Measurements from ENCODE around the gene KBTBD13. TPM values are rescaled to one million over a fixed set of nuclear protein-coding genes. Genes with fewer than 3 reads are reported as not detected.
"Not testable (repeated sequence)": the region's sequence is repeated elsewhere in the genome, so short reads cannot be mapped to it uniquely, and the experiment has no call there.

KBTBD13 gene
- total RNA-seq, 2 experiments from 2014 or later = not detected

DNA sequence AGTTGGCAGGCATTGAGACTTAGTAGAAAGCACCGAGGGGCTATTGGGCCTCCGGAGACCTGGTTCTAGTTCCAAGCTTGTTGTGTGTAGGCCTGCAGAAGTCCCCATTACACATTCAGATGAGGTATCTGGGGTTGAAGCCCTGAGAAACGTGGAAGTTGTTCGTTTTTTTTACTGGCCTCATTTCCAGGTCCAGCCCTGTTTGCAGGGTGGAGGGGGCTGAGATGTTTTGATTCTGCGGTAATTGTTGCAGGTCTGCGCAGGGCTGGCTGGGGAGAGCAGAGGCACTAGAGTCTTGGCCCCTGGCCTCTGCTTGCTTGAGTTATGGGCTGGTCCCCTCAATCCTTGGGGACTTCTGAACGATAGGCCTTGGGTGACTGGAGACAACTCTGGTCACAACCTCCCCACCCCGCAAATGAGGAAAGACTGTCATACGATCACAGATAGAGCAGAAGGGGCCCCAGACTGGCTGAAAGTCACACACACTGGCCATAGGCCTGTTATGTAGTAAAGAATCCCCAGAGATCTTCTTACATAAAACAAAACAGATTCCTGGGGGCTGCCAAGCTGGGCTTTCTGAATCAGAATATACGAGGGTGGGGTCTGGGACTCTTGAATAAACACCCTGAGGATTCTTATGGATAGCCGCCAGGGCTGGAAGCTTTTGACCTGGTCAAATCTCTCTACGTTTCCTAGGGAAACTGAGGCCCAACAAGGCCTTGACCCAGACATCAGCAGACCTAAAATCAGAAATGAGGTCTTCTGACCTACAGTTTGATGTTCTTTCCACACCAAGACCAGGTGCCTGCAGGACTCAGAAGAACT lies 15.6 kb downstream of the KBTBD13 start:
- Mint-ChIP-seq H3K4me1 (ENCODE audit: low read depth) (no peaks in the 10 kb centered on the region), H3K9me3 (no peaks in the 10 kb centered on the region), H3K27ac (no peak overlapping the region), H3K4me3 (no peak overlapping the region), H3K36me3 (ENCODE audit: low read depth) (peaks cover 6% of the 10 kb centered on the region), H3K27me3 (no peaks in the 10 kb centered on the region)
- Histone ChIP-seq H3K9me3 (ENCODE audit: control insufficient read depth in 1 of 2, insufficient read depth in 1 of 2, low read length in 2 of 2) (no peaks in the 10 kb centered on the region), H3K4me3 (ENCODE audit: low read length) (no peak overlapping the region), H3K36me3 (ENCODE audit: insufficient read depth, low read length) (peaks cover 4% of the 10 kb centered on the region), H3K27me3 (ENCODE audit: control insufficient read depth in 1 of 2, insufficient read depth in 2 of 2, low read length in 2 of 2) (no peaks in the 10 kb centered on the region), H3K4me1 (ENCODE audit: insufficient read depth, low read length) (no peaks in the 10 kb centered on the region), H3K27ac (ENCODE audit: low read depth in 1 of 2, low read length in 2 of 2) (no peak overlapping the region)
- CTCF ChIA-PET = interaction anchor here (1.0 kb wide), 1 partner anchor 14 kb away, joined by 3 read pairs; no protein-coding TSS in a partner anchor
- DNase-seq (no peak), ATAC-seq (ENCODE audit: poor library complexity) (no peak)
- intact Hi-C loops (cut with DNase I, micrococcal nuclease) = no loop called here
- POLR2A ChIA-PET = no interaction called here
- TF ChIP-seq, protein P1, sequence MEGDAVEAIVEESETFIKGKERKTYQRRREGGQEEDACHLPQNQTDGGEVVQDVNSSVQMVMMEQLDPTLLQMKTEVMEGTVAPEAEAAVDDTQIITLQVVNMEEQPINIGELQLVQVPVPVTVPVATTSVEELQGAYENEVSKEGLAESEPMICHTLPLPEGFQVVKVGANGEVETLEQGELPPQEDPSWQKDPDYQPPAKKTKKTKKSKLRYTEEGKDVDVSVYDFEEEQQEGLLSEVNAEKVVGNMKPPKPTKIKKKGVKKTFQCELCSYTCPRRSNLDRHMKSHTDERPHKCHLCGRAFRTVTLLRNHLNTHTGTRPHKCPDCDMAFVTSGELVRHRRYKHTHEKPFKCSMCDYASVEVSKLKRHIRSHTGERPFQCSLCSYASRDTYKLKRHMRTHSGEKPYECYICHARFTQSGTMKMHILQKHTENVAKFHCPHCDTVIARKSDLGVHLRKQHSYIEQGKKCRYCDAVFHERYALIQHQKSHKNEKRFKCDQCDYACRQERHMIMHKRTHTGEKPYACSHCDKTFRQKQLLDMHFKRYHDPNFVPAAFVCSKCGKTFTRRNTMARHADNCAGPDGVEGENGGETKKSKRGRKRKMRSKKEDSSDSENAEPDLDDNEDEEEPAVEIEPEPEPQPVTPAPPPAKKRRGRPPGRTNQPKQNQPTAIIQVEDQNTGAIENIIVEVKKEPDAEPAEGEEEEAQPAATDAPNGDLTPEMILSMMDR (IDR thresholded peaks at IDR 0.05) = no peak

DNA sequence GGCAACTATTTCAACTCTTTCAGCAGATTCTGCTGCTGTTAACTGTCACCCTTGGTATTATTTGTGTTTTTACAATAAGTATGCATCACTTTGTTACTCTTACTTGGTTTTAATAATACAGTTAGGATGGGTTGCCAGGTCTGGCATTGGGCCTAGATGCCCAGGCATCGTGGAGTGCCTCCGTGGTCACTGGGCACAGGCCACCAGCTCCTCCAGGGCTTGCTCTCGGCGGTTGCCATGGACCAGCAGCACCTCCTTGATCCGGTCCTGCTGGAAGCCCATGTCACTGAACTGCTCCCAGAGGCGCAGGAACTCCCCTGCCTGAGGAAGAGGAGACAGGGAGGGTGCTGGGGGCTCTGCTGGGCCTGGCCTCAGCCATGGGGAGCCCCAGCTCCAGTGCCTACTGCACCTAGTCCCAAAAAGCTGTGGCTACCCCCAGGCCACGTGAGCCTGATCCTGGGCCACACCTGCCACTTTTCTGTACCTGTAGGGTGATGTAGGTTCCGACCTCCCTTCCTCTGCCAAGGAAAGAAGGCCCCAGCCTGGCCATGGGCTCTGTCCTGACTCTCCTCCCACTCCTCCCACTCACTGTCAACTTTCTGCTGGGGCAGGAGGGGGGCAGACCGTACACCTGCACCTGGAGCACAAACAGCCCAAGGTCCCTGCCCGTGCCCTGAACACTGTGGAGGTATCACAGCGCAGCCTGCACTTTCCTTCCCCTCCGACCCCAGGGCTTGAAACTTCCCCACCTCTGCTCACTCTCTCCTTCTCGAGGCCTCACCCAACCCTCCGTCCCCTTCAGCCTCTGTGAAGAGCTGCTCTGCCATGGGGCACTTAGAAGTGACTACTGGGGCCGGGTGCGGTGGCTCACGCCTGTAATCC lies 16.6 kb downstream of the KBTBD13 start:
- ChIA-PET POLR2A (no interaction called here), CTCF (no interaction called here)
- Mint-ChIP-seq H3K27ac (no peak overlapping the region), H3K9me3 (no peaks in the 10 kb centered on the region), H3K36me3 (ENCODE audit: low read depth) (peaks cover 15% of the 10 kb centered on the region), H3K27me3 (no peaks in the 10 kb centered on the region), H3K4me1 (ENCODE audit: low read depth) (no peaks in the 10 kb centered on the region), H3K4me3 (no peak overlapping the region)
- TF ChIP-seq, protein P1 (IDR thresholded peaks at IDR 0.05) = no peak
- no peak for ATAC-seq (ENCODE audit: poor library complexity)
- H3K36me3 ChIP-seq (ENCODE audit: insufficient read depth, low read length) = peaks cover 12% of the 10 kb centered on the region
- no peak for DNase-seq
- no peak overlapping the region for H3K27ac ChIP-seq (ENCODE audit: low read depth in 1 of 2, low read length in 2 of 2)
- intact Hi-C loops (cut with DNase I, micrococcal nuclease) = no loop called here
- no peaks in the 10 kb centered on the region for H3K27me3 ChIP-seq (ENCODE audit: control insufficient read depth in 1 of 2, insufficient read depth in 2 of 2, low read length in 2 of 2)
- H3K9me3 ChIP-seq (ENCODE audit: control insufficient read depth in 1 of 2, insufficient read depth in 1 of 2, low read length in 2 of 2) = no peaks in the 10 kb centered on the region
- H3K4me3 ChIP-seq (ENCODE audit: low read length) = no peak overlapping the region
- H3K4me1 ChIP-seq (ENCODE audit: insufficient read depth, low read length) = no peaks in the 10 kb centered on the region

DNA sequence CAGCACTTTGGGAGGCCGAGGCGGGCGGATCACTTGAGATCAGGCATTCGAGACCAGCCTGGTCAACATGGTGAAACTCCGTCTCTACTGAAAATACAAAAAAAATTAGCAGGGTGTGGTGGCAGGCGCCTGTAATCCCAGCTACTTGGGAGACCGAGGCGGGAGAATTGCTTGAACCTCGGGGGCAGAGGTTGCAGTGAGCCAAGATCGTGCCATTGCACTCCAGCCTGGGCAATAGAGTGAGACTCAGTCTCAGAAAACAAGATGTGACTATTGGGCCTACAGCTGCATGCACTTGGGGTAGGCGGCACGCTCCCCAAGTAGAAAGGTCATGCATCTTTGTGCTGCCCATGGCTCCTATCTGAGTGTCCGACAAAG lies 17.2 kb downstream of the KBTBD13 start:
- peaks cover 18% of the 10 kb centered on the region for H3K36me3 ChIP-seq (ENCODE audit: insufficient read depth, low read length)
- ATAC-seq (ENCODE audit: poor library complexity); H3K4me1 Mint-ChIP-seq (ENCODE audit: low read depth); DNase-seq; H3K27ac Mint-ChIP-seq; H3K4me3 ChIP-seq (ENCODE audit: low read length); H3K27me3 ChIP-seq (ENCODE audit: control insufficient read depth in 1 of 2, insufficient read depth in 2 of 2, low read length in 2 of 2); CTCF ChIA-PET; H3K27me3 Mint-ChIP-seq; H3K4me3 Mint-ChIP-seq; H3K9me3 Mint-ChIP-seq; H3K9me3 ChIP-seq (ENCODE audit: control insufficient read depth in 1 of 2, insufficient read depth in 1 of 2, low read length in 2 of 2); H3K27ac ChIP-seq (ENCODE audit: low read depth in 1 of 2, low read length in 2 of 2); H3K4me1 ChIP-seq (ENCODE audit: insufficient read depth, low read length); POLR2A ChIA-PET; intact Hi-C loops (cut with DNase I, micrococcal nuclease): not testable (repeated sequence)
- H3K36me3 Mint-ChIP-seq (ENCODE audit: low read depth) = peaks cover 22% of the 10 kb centered on the region
